Measurements from ENCODE around the gene CCDC51.
"Not testable (repeated sequence)": the region's sequence is repeated elsewhere in the genome, so short reads cannot be mapped to it uniquely, and the experiment has no call there.

Gene CCDC51

GRCh38 chr3:48439820-48440589 lies at the start of gene CCDC51, which contains the start of gene TMA7:
CCDC51 (minus strand) TSS chr3:48440119; CDS start chr3:48435128, 4,991 bp downstream.
TMA7 (plus strand) TSS chr3:48440257; CDS start chr3:48440297, 40 bp downstream.
- peak; percentile 96 to 98 (median 97) for DNase-seq (ENCODE audit: low read depth in 2 of 3, low spot score in 1 of 3)

GRCh38 chr3:48486952-48487351 lies 47.0 kb upstream of the CCDC51 start:
- no peak for DNase-seq (ENCODE audit: low read depth in 2 of 3, low spot score in 1 of 3)

GRCh38 chr3:48482822-48483221 lies 42.9 kb upstream of the CCDC51 start:
- not testable (repeated sequence) for DNase-seq (ENCODE audit: low read depth in 2 of 3, low spot score in 1 of 3)

GRCh38 chr3:48480891-48481290 lies 41.0 kb upstream of the CCDC51 start:
- DNase-seq (ENCODE audit: low read depth in 2 of 3, low spot score in 1 of 3) = not testable (repeated sequence)

GRCh38 chr3:48478626-48479555 lies 39.0 kb upstream of the CCDC51 start:
- DNase-seq (ENCODE audit: low read depth in 2 of 3, low spot score in 1 of 3) = no peak

- no peak for DNase-seq (ENCODE audit: low read depth in 2 of 3, low spot score in 1 of 3)
Measured at GRCh38 chr3:48477959-48478520, 38.1 kb upstream of the CCDC51 start.

- DNase-seq (ENCODE audit: low read depth in 2 of 3, low spot score in 1 of 3) = no peak
Measured at GRCh38 chr3:48476426-48477053, 36.6 kb upstream of the CCDC51 start.

- no peak for DNase-seq (ENCODE audit: low read depth in 2 of 3, low spot score in 1 of 3)
Measured at GRCh38 chr3:48475188-48475587, 35.3 kb upstream of the CCDC51 start.

GRCh38 chr3:48474619-48475018 lies 34.7 kb upstream of the CCDC51 start:
- DNase-seq (ENCODE audit: low read depth in 2 of 3, low spot score in 1 of 3) = no peak

GRCh38 chr3:48474031-48474430 lies 34.1 kb upstream of the CCDC51 start:
- not testable (repeated sequence) for DNase-seq (ENCODE audit: low read depth in 2 of 3, low spot score in 1 of 3)

GRCh38 chr3:48473617-48473952 lies 33.7 kb upstream of the CCDC51 start:
- no peak for DNase-seq (ENCODE audit: low read depth in 2 of 3, low spot score in 1 of 3)

GRCh38 chr3:48472923-48473616 lies 33.2 kb upstream of the CCDC51 start:
- peak; percentile 90 to 95 (median 94) for DNase-seq (ENCODE audit: low read depth in 2 of 3, low spot score in 1 of 3)

- DNase-seq (ENCODE audit: low read depth in 2 of 3, low spot score in 1 of 3) = no peak
Measured at GRCh38 chr3:48472673-48472922, 32.7 kb upstream of the CCDC51 start.

GRCh38 chr3:48470286-48470685 lies 30.4 kb upstream of the CCDC51 start:
- DNase-seq (ENCODE audit: low read depth in 2 of 3, low spot score in 1 of 3) = no peak

- DNase-seq (ENCODE audit: low read depth in 2 of 3, low spot score in 1 of 3) = no peak
Measured at GRCh38 chr3:48469046-48469915, 29.4 kb upstream of the CCDC51 start.

- no peak for DNase-seq (ENCODE audit: low read depth in 2 of 3, low spot score in 1 of 3)
Measured at GRCh38 chr3:48468329-48468731, 28.4 kb upstream of the CCDC51 start.

- DNase-seq (ENCODE audit: low read depth in 2 of 3, low spot score in 1 of 3) = no peak
Measured at GRCh38 chr3:48467473-48468267, 27.8 kb upstream of the CCDC51 start.

GRCh38 chr3:48467110-48467454 lies 27.2 kb upstream of the CCDC51 start:
- DNase-seq (ENCODE audit: low read depth in 2 of 3, low spot score in 1 of 3) = no peak

GRCh38 chr3:48466386-48467109 lies 26.6 kb upstream of the CCDC51 start:
- no peak for DNase-seq (ENCODE audit: low read depth in 2 of 3, low spot score in 1 of 3)

Measured in stimulated activated CD4-positive, alpha-beta T cell treated with anti-CD3 and anti-CD28 coated beads, Interleukin-12 subunit alpha, Interleukin-12 subunit beta, amount 100 ng/mL, for 48 hours (primary cell).